Stimulated activated CD8-positive, alpha-beta memory T cell treated with anti-CD3 and anti-CD28 coated beads, Interleukin-4, amount 100 ng/mL, for 48 hours (primary cell): ENCODE data around the gene BUD31.
"Not testable (repeated sequence)": the region's sequence is repeated elsewhere in the genome, so short reads cannot be mapped to it uniquely, and the experiment has no call there.

Experiments
- DNase-seq: peaks from one replicate; pipeline ENCODE4 v3.0.0-alpha.2; 2020

BUD31 gene

GRCh38 chr7:99408379-99409191 lies at the start of gene BUD31, which contains the start of gene PDAP1:
Gene BUD31 (plus strand): TSS chr7:99408969. CDS start chr7:99411093, 2,124 bp downstream.
Gene PDAP1 (minus strand): TSS chr7:99408597. CDS start chr7:99408548, 49 bp downstream.
- peak; percentile 95 for DNase-seq

GRCh38 chr7:99359465-99360154 lies 49.2 kb upstream of the BUD31 start:
- no peak for DNase-seq

GRCh38 chr7:99362801-99363200 lies 46.0 kb upstream of the BUD31 start:
- no peak for DNase-seq

GRCh38 chr7:99363286-99363685 lies 45.5 kb upstream of the BUD31 start:
- no peak for DNase-seq

- peak; percentile 71 for DNase-seq
Observed at GRCh38 chr7:99365318-99366141, 43.2 kb upstream of the BUD31 start.

GRCh38 chr7:99366646-99367045 lies 42.1 kb upstream of the BUD31 start:
- DNase-seq: no peak

GRCh38 chr7:99368750-99369389 lies 39.9 kb upstream of the BUD31 start:
- no peak for DNase-seq

- DNase-seq: no peak
Observed at GRCh38 chr7:99369767-99370391, 38.9 kb upstream of the BUD31 start.

- no peak for DNase-seq
Observed at GRCh38 chr7:99371376-99371920, 37.3 kb upstream of the BUD31 start.

GRCh38 chr7:99372275-99373090 lies 36.3 kb upstream of the BUD31 start:
- no peak for DNase-seq

GRCh38 chr7:99373091-99374066 lies 35.4 kb upstream of the BUD31 start:
- no peak for DNase-seq

- peak; percentile 90 for DNase-seq
Observed at GRCh38 chr7:99374111-99375064, 34.4 kb upstream of the BUD31 start, which contains the start of gene ARPC1B. Gene ARPC1B (plus strand): TSS chr7:99374730. CDS start chr7:99385715, 10,985 bp downstream.

GRCh38 chr7:99375070-99375807 lies 33.5 kb upstream of the BUD31 start:
- peak; percentile 77 for DNase-seq

GRCh38 chr7:99379043-99379577 lies 29.7 kb upstream of the BUD31 start:
- peak; percentile 62 for DNase-seq

GRCh38 chr7:99379693-99380031 lies 29.1 kb upstream of the BUD31 start:
- DNase-seq: not testable (repeated sequence)

- DNase-seq: peak; percentile 61
Observed at GRCh38 chr7:99380032-99380822, 28.5 kb upstream of the BUD31 start.
